C4-2B (cell line): ENCODE data around the gene KAT7.

Experiments used
- ZFX ChIP-seq: fragments of 450-650 bp; IDR thresholded peaks from 2 replicates; pipeline ENCODE4 v1.6.1; 2017
- TF ChIP-seq, protein P1 (sequence below): fragments of 450-650 bp; conservative IDR thresholded peaks from 2 replicates; pipeline ENCODE4 v1.5.1; 2017; ENCODE audit warnings: mild to moderate bottlenecking

- TF ChIP-seq, protein P1, sequence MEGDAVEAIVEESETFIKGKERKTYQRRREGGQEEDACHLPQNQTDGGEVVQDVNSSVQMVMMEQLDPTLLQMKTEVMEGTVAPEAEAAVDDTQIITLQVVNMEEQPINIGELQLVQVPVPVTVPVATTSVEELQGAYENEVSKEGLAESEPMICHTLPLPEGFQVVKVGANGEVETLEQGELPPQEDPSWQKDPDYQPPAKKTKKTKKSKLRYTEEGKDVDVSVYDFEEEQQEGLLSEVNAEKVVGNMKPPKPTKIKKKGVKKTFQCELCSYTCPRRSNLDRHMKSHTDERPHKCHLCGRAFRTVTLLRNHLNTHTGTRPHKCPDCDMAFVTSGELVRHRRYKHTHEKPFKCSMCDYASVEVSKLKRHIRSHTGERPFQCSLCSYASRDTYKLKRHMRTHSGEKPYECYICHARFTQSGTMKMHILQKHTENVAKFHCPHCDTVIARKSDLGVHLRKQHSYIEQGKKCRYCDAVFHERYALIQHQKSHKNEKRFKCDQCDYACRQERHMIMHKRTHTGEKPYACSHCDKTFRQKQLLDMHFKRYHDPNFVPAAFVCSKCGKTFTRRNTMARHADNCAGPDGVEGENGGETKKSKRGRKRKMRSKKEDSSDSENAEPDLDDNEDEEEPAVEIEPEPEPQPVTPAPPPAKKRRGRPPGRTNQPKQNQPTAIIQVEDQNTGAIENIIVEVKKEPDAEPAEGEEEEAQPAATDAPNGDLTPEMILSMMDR = no peak
- no peak for TF ChIP-seq ZFX
These were observed 34.5 kb upstream of the KAT7 start for GRCh38 chr17:49753959-49754391.
